Measurements from ENCODE around the gene TFG. TPM values are rescaled to one million over a fixed set of nuclear protein-coding genes. Genes with fewer than 3 reads are reported as not detected.
A peak's percentile ranks its signal among the peaks of the same experiment; 100 is the strongest.

TFG gene
- total RNA-seq, 2 donors from 2014 or later: 44.8 to 74.0 TPM

DNA sequence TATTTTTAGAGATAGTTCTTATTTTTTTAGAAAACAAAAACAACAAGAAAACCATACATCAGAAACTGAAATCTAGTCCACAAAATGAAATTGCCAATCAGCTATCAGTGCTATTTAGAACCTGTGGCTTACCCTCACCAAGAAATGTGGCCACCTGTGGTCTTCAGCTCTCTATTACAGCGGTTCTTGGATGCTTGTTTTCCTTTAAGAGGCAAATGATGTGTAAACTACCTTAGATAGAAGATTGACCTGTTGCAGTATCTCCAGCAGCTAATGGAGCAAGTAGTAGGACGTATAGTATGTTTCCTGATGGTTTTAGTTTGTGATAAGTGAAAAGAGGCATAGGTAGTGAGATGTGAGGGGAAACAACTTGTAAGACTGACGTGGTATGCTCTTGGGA is 21.2 kb downstream of the TFG start:
- no peaks in the 10 kb centered on the region for H3K9me3 Mint-ChIP-seq
- H3K36me3 Mint-ChIP-seq: peaks cover 0 to 13% of the 10 kb centered on the region in 2 donors
- ATAC-seq (no peak), DNase-seq (ENCODE audit: low spot score in 2 of 2) (no peak)
- H3K27ac Mint-ChIP-seq: no peak overlapping the region

DNA sequence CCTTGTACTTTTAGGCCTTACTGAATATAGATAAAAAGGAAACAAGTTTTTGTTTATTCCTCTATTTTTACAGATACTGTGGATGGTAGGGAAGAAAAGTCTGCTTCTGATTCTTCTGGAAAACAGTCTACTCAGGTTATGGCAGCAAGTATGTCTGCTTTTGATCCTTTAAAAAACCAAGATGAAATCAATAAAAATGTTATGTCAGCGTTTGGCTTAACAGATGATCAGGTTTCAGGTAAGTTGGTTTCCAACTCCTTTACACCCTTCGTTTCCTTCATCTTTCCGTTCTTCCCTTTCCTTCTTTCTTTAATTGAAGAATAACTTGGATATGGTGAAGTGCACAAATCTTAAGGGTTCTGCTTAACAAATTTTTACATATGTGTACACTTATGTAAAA is 23.1 kb downstream of the TFG start:
- Mint-ChIP-seq H3K9me3 (no peaks in the 10 kb centered on the region), H3K27ac (no peak overlapping the region), H3K36me3 (peaks cover 0 to 27% of the 10 kb centered on the region in 2 donors)
- DNase-seq (ENCODE audit: low spot score in 2 of 2) (no peak), ATAC-seq (no peak)

- peaks cover 0 to 25% of the 10 kb centered on the region in 2 donors for H3K36me3 Mint-ChIP-seq
Measured at GRCh38 chr3:100737334-100737733, 28.0 kb downstream of the TFG start.

GRCh38 chr3:100740207-100740606 is 30.9 kb downstream of the TFG start:
- Mint-ChIP-seq H3K9me3 (no peaks in the 10 kb centered on the region), H3K27ac (no peak overlapping the region), H3K36me3 (peaks cover 0 to 19% of the 10 kb centered on the region in 2 donors)
- DNase-seq (ENCODE audit: low spot score in 2 of 2) (no peak), ATAC-seq (peak; percentile 88 to 98)

More at GRCh38 chr3:100737334-100737733, 28.0 kb downstream of the TFG start:
- ATAC-seq (no peak), DNase-seq (ENCODE audit: low spot score in 2 of 2) (no peak)
- Mint-ChIP-seq H3K9me3 (no peaks in the 10 kb centered on the region), H3K27ac (no peak overlapping the region)

GRCh38 chr3:100743535-100743934 is 34.2 kb downstream of the TFG start:
- H3K36me3 Mint-ChIP-seq: peaks cover 0 to 16% of the 10 kb centered on the region in 2 donors
- H3K9me3 Mint-ChIP-seq: no peaks in the 10 kb centered on the region
- ATAC-seq (no peak), DNase-seq (ENCODE audit: low spot score in 2 of 2) (no peak)
- H3K27ac Mint-ChIP-seq: no peak overlapping the region

- peaks cover 4 to 23% of the 10 kb centered on the region in 2 donors for H3K36me3 Mint-ChIP-seq
- ATAC-seq: no peak
- no peaks in the 10 kb centered on the region for H3K9me3 Mint-ChIP-seq
- DNase-seq (ENCODE audit: low spot score in 2 of 2): no peak
- H3K27ac Mint-ChIP-seq: no peak overlapping the region
Measured at GRCh38 chr3:100744671-100745070, 35.4 kb downstream of the TFG start.

DNA sequence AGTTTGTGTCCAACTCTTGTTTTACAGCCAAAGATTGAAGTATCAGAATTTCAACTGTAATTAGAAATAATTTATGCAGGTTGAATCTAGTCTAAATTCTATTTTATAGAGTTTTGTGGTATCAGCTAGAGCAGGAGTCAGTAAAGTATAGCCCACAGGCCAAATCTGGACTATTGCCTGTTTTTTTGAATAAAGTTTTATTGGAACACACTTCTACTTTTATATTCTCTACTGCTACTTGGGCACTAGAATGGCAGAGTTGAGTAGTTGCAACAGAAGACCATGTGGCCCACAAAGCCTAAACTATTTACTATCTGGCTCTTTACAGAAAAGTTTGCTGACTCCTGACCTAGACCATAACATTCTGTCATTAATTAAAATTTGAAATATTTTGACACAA is 36.3 kb downstream of the TFG start:
- peaks cover 4 to 23% of the 10 kb centered on the region in 2 donors for H3K36me3 Mint-ChIP-seq
- DNase-seq (ENCODE audit: low spot score in 2 of 2): no peak
- no peak for ATAC-seq
- H3K9me3 Mint-ChIP-seq: no peaks in the 10 kb centered on the region
- no peak overlapping the region for H3K27ac Mint-ChIP-seq

- peaks cover 4 to 23% of the 10 kb centered on the region in 2 donors for H3K36me3 Mint-ChIP-seq
- no peak overlapping the region for H3K27ac Mint-ChIP-seq
- ATAC-seq (no peak), DNase-seq (ENCODE audit: low spot score in 2 of 2) (no peak)
- H3K9me3 Mint-ChIP-seq: no peaks in the 10 kb centered on the region
Measured at GRCh38 chr3:100746092-100746491, 36.8 kb downstream of the TFG start.

- DNase-seq (ENCODE audit: low spot score in 2 of 2) (no peak), ATAC-seq (no peak)
- no peak overlapping the region for H3K27ac Mint-ChIP-seq
- peaks cover 4 to 29% of the 10 kb centered on the region in 2 donors for H3K36me3 Mint-ChIP-seq
- no peaks in the 10 kb centered on the region for H3K9me3 Mint-ChIP-seq
Measured at GRCh38 chr3:100748220-100748619, 38.9 kb downstream of the TFG start.

DNA sequence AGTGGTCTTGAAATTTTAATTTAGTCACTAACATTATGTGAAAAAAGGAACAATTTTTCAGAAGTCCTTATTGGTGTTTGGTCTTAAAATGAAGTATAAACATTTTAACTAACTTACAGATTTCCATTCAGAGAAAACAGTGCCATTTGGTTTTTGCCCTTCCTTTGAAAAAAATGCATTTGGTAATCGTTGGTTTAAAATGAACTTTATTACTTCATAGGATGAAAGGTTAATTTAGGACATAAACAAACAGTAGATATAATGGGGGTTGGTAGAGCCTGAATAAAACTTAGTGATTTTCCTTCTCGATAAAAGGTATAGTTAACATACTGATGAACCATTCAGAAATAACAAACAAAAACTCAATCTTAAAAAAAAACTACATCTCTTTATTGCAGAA is 39.7 kb downstream of the TFG start:
- ATAC-seq (no peak), DNase-seq (ENCODE audit: low spot score in 2 of 2) (no peak)
- peaks cover 4 to 32% of the 10 kb centered on the region in 2 donors for H3K36me3 Mint-ChIP-seq
- no peaks in the 10 kb centered on the region for H3K9me3 Mint-ChIP-seq
- H3K27ac Mint-ChIP-seq: no peak overlapping the region

GRCh38 chr3:100753846-100754245 is 44.6 kb downstream of the TFG start:
- Mint-ChIP-seq H3K9me3 (no peaks in the 10 kb centered on the region), H3K36me3 (peaks cover 2 to 23% of the 10 kb centered on the region in 2 donors), H3K27ac (no peak overlapping the region)
- ATAC-seq (no peak), DNase-seq (ENCODE audit: low spot score in 2 of 2) (no peak)

DNA sequence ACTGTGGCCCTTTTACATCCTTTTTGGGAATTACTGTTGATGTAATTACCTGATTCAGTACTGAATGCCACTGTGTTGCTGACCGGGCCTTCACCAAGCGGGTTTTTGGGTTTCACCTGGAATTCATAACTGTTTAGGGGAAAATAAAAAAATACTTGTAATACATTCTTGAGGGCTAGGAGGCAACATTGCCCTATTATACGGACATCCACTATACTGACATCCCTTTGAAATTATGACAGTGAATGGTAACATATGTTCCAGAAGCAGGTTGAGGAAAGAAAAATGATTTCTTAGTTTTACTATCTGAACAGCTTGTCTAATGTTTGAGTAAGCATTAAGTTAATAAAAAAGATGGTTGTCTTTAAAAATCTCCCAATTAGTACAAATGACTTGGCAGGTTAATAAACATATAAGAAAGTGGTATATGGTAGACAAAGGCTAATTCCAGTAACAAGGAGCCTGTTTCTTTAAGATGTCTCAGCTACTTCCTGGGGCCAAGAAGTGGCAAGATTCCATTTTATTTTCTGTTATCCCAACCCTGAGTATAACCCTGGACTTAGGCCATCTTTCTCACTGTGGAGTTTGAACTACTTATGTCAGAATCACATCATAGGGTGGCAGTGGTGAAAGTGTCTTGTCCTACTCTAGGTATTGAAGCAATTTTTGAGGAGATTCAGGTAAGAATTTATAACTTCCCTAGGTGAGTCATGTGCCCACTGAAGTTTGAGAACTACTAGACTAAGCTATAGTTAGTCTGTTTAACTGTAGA is 45.5 kb downstream of the TFG start:
- ATAC-seq (no peak), DNase-seq (ENCODE audit: low spot score in 2 of 2) (no peak)
- H3K9me3 Mint-ChIP-seq: no peaks in the 10 kb centered on the region
- no peak overlapping the region for H3K27ac Mint-ChIP-seq
- peaks cover 0 to 20% of the 10 kb centered on the region in 2 donors for H3K36me3 Mint-ChIP-seq

GRCh38 chr3:100756441-100756840 is 47.1 kb downstream of the TFG start:
- H3K9me3 Mint-ChIP-seq: no peaks in the 10 kb centered on the region
- DNase-seq (ENCODE audit: low spot score in 2 of 2): no peak
- H3K27ac Mint-ChIP-seq: no peak overlapping the region
- no peak for ATAC-seq
- H3K36me3 Mint-ChIP-seq: peaks cover 0 to 20% of the 10 kb centered on the region in 2 donors

DNA sequence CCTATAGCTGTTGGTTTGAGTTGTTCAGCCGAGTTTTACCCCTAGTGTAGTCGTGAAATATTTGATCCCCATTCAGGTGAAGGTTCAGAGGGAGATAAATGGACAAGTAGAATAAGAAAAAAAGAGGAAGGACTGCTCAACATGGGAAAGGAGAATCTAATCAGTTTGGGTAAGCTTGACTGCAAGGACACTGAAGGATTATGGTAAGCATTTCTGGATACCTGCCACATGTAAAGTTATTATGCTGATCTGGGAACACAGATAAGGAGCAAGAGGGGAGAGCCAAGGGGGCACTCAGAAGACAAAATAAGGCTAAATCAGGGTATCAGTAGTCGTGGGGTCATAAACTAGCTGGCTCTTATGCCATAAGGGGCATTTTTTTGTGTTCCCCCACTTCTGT is 49.9 kb downstream of the TFG start:
- Mint-ChIP-seq H3K36me3 (peaks cover 0 to 8% of the 10 kb centered on the region in 2 donors), H3K9me3 (no peaks in the 10 kb centered on the region), H3K27ac (no peak overlapping the region)
- DNase-seq (ENCODE audit: low spot score in 2 of 2): no peak
- ATAC-seq: no peak

DNA sequence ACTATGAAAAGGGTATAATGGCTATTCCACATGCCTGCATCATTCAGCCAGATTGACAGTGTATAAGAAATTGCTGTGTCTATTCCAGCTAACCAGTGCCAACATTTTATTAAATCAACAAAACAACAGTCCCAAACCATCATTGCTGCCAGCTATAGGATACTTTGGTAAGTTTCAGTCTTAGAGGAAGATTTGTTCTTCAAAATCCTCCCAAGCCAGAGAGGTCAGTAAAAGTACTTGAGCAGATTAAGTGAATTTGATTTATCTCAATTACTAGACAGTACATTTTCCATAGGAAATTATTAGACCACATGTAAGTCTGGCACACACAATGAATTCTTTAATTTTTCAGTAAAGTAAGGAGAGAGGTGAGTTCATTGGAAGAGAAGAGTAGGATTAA is 50.7 kb downstream of the TFG start:
- no peak for DNase-seq (ENCODE audit: low spot score in 2 of 2)
- Mint-ChIP-seq H3K36me3 (peaks cover 0 to 4% of the 10 kb centered on the region in 2 donors), H3K9me3 (no peaks in the 10 kb centered on the region), H3K27ac (no peak overlapping the region)
- ATAC-seq: no peak

- no peak for ATAC-seq
- Mint-ChIP-seq H3K27ac (no peak overlapping the region), H3K9me3 (no peaks in the 10 kb centered on the region), H3K36me3 (no peaks in the 10 kb centered on the region)
- no peak for DNase-seq (ENCODE audit: low spot score in 2 of 2)
Measured at GRCh38 chr3:100760377-100760776, 51.1 kb downstream of the TFG start.

GRCh38 chr3:100761211-100761942 is 52.1 kb downstream of the TFG start:
- peak overlapping the region in 1 of 2 donors; percentile 37 for H3K27ac Mint-ChIP-seq
- DNase-seq (ENCODE audit: low spot score in 2 of 2): peak in 1 of 2 donors; percentile 11
- peak; percentile 59 to 60 for ATAC-seq
- no peaks in the 10 kb centered on the region for H3K36me3 Mint-ChIP-seq
- H3K9me3 Mint-ChIP-seq: no peaks in the 10 kb centered on the region

- no peaks in the 10 kb centered on the region for H3K9me3 Mint-ChIP-seq
- DNase-seq (ENCODE audit: low spot score in 2 of 2) (no peak), ATAC-seq (no peak)
- H3K27ac Mint-ChIP-seq: no peak overlapping the region
- H3K36me3 Mint-ChIP-seq: no peaks in the 10 kb centered on the region
Measured at GRCh38 chr3:100761951-100762350, 52.7 kb downstream of the TFG start.

Data from activated naive CD4-positive, alpha-beta T cell treated with anti-CD3 and anti-CD28 coated beads, Interleukin-2, amount 50 U/mL, for 72 hours (primary cell).